Measurements from ENCODE around the gene DAB2. TPM values are rescaled to one million over a fixed set of nuclear protein-coding genes. Genes with fewer than 3 reads are reported as not detected.

Gene DAB2
- total RNA-seq, 1 experiment from 2014 or later = 30.1 TPM

GRCh38 chr5:39441838-39442237, 17.1 kb upstream of the DAB2 start:
- Histone ChIP-seq H3K4me3 (ENCODE audit: low read depth, low read length, poor library complexity, severe bottlenecking) (no peak overlapping the region), H3K27me3 (replicated peaks; ENCODE audit: insufficient read depth, low read depth, low read length, poor library complexity) (no peaks in the 10 kb centered on the region), H3K4me1 (ENCODE audit: insufficient read depth, low read length, poor library complexity, severe bottlenecking) (no peaks in the 10 kb centered on the region), H3K27ac (ENCODE audit: low read depth, low read length, poor library complexity, severe bottlenecking) (no peak overlapping the region), H3K9me3 (ENCODE audit: low read depth, low read length, poor library complexity, severe bottlenecking) (no peaks in the 10 kb centered on the region), H3K36me3 (ENCODE audit: insufficient read depth, low read length, poor library complexity, severe bottlenecking) (no peaks in the 10 kb centered on the region)
- POLR2A ChIA-PET (ENCODE audit: low non-redundant PET) = no interaction called here
- intact Hi-C loops (cut with micrococcal nuclease; ENCODE audit: unreplicated experiment) = no loop called here
- no TSS peak for BruUV-seq (replicated peaks)
- DNase-seq (ENCODE audit: low spot score) = no peak
- TF ChIP-seq CTCF (conservative IDR thresholded peaks at IDR 0.05; ENCODE audit: low read depth, low read length) (no peak), EZH2 (IDR thresholded peaks at IDR 0.05; ENCODE audit: borderline replicate concordance, low read depth, low read length, poor library complexity, severe bottlenecking) (no peak)
- CTCF ChIA-PET = interaction anchor here (0.7 kb wide), 1 partner anchor 11 kb away, joined by 3 read pairs; no protein-coding TSS in a partner anchor

GRCh38 chr5:39440958-39441624, 16.3 kb upstream of the DAB2 start:
- Histone ChIP-seq H3K36me3 (ENCODE audit: insufficient read depth, low read length, poor library complexity, severe bottlenecking) (no peaks in the 10 kb centered on the region), H3K27me3 (replicated peaks; ENCODE audit: insufficient read depth, low read depth, low read length, poor library complexity) (no peaks in the 10 kb centered on the region), H3K4me3 (ENCODE audit: low read depth, low read length, poor library complexity, severe bottlenecking) (no peak overlapping the region), H3K4me1 (ENCODE audit: insufficient read depth, low read length, poor library complexity, severe bottlenecking) (no peaks in the 10 kb centered on the region), H3K27ac (ENCODE audit: low read depth, low read length, poor library complexity, severe bottlenecking) (no peak overlapping the region), H3K9me3 (ENCODE audit: low read depth, low read length, poor library complexity, severe bottlenecking) (no peaks in the 10 kb centered on the region)
- no peak for TF ChIP-seq EZH2 (IDR thresholded peaks at IDR 0.05; ENCODE audit: borderline replicate concordance, low read depth, low read length, poor library complexity, severe bottlenecking)
- TF ChIP-seq CTCF (conservative IDR thresholded peaks at IDR 0.05; ENCODE audit: low read depth, low read length) = no peak
- ChIA-PET POLR2A (ENCODE audit: low non-redundant PET) (interaction anchor here (1.0 kb wide), 1 partner anchor 48 kb away, joined by 3 read pairs; no protein-coding TSS in a partner anchor), CTCF (no interaction called here)
- intact Hi-C loops (cut with micrococcal nuclease; ENCODE audit: unreplicated experiment) = no loop called here
- no peak for DNase-seq (ENCODE audit: low spot score)
- BruUV-seq (replicated peaks) = no TSS peak

- Histone ChIP-seq H3K27ac (ENCODE audit: low read depth, low read length, poor library complexity, severe bottlenecking) (no peak overlapping the region), H3K27me3 (replicated peaks; ENCODE audit: insufficient read depth, low read depth, low read length, poor library complexity) (no peaks in the 10 kb centered on the region), H3K4me3 (ENCODE audit: low read depth, low read length, poor library complexity, severe bottlenecking) (no peak overlapping the region), H3K9me3 (ENCODE audit: low read depth, low read length, poor library complexity, severe bottlenecking) (no peaks in the 10 kb centered on the region), H3K36me3 (ENCODE audit: insufficient read depth, low read length, poor library complexity, severe bottlenecking) (no peaks in the 10 kb centered on the region), H3K4me1 (ENCODE audit: insufficient read depth, low read length, poor library complexity, severe bottlenecking) (no peaks in the 10 kb centered on the region)
- no peak for DNase-seq (ENCODE audit: low spot score)
- intact Hi-C loops (cut with micrococcal nuclease; ENCODE audit: unreplicated experiment) = no loop called here
- CTCF ChIA-PET = no interaction called here
- TF ChIP-seq EZH2 (IDR thresholded peaks at IDR 0.05; ENCODE audit: borderline replicate concordance, low read depth, low read length, poor library complexity, severe bottlenecking) = no peak
- no peak for TF ChIP-seq CTCF (conservative IDR thresholded peaks at IDR 0.05; ENCODE audit: low read depth, low read length)
- POLR2A ChIA-PET (ENCODE audit: low non-redundant PET) = interaction anchor here (1.0 kb wide), 1 partner anchor 47 kb away, joined by 3 read pairs; no protein-coding TSS in a partner anchor
- no TSS peak for BruUV-seq (replicated peaks)
These were observed 15.6 kb upstream of the DAB2 start for GRCh38 chr5:39440192-39440957.
